Activated naive CD8-positive, alpha-beta T cell treated with anti-CD3 and anti-CD28 coated beads for 36 hours (primary cell): ENCODE data around the gene PLCZ1. TPM values are rescaled to one million over a fixed set of nuclear protein-coding genes. Genes with fewer than 3 reads are reported as not detected.
A peak's percentile ranks its signal among the peaks of the same experiment; 100 is the strongest.
"Not testable (repeated sequence)": the region's sequence is repeated elsewhere in the genome, so short reads cannot be mapped to it uniquely, and the experiment has no call there.

Source experiments
- DNase-seq: peaks from one replicate; pipeline ENCODE4 v3.0.0; 2021
- H3K27ac Mint-ChIP-seq: one replicate; pipeline ENCODE4 v1.8.0; 2022; ENCODE audit warnings: mild to moderate bottlenecking, moderate library complexity, mixed read lengths
- H3K27me3 Mint-ChIP-seq: one replicate; pipeline ENCODE4 v1.8.0; 2022; ENCODE audit warnings: mild to moderate bottlenecking, mixed read lengths
- H3K36me3 Mint-ChIP-seq: one replicate; pipeline ENCODE4 v1.8.0; 2021; ENCODE audit warnings: mild to moderate bottlenecking, mixed read lengths
- H3K4me1 Mint-ChIP-seq: one replicate; pipeline ENCODE4 v1.8.0; 2021; ENCODE audit warnings: mixed read lengths
- H3K4me3 Mint-ChIP-seq: one replicate; pipeline ENCODE4 v1.8.0; 2022; ENCODE audit warnings: mild to moderate bottlenecking, moderate library complexity, mixed read lengths
- H3K9me3 Mint-ChIP-seq: one replicate; pipeline ENCODE4 v1.8.0; 2022; ENCODE audit warnings: mixed read lengths
- total RNA-seq, 2 experiments: library from RNA; stranded (reverse); gene quantifications; one replicate each; pipeline ENCODE4 v1.2.3, GENCODE V29; 2021

PLCZ1 gene
- total RNA-seq, 2 experiments from 2014 or later: not detected

- no peaks in the 10 kb centered on the region for H3K36me3 Mint-ChIP-seq
- DNase-seq: no peak
These were observed 14.1 kb downstream of the PLCZ1 start for GRCh38 chr12:18723752-18724151.

GRCh38 chr12:18721452-18721851 lies 16.4 kb downstream of the PLCZ1 start:
- Mint-ChIP-seq H3K36me3 (no peaks in the 10 kb centered on the region), H3K9me3 (no peaks in the 10 kb centered on the region), H3K4me1 (no peaks in the 10 kb centered on the region), H3K27ac (no peak overlapping the region), H3K27me3 (no peaks in the 10 kb centered on the region), H3K4me3 (no peak overlapping the region)
- no peak for DNase-seq

More at GRCh38 chr12:18723752-18724151, 14.1 kb downstream of the PLCZ1 start:
- no peaks in the 10 kb centered on the region for H3K27me3 Mint-ChIP-seq
- H3K9me3 Mint-ChIP-seq: no peaks in the 10 kb centered on the region
- no peaks in the 10 kb centered on the region for H3K4me1 Mint-ChIP-seq
- H3K4me3 Mint-ChIP-seq: no peak overlapping the region
- H3K27ac Mint-ChIP-seq: no peak overlapping the region

- Mint-ChIP-seq H3K4me3 (no peak overlapping the region), H3K27me3 (no peaks in the 10 kb centered on the region), H3K27ac (no peak overlapping the region), H3K4me1 (no peaks in the 10 kb centered on the region), H3K36me3 (no peaks in the 10 kb centered on the region), H3K9me3 (peaks cover 3% of the 10 kb centered on the region)
- no peak for DNase-seq
These were observed 17.1 kb downstream of the PLCZ1 start for GRCh38 chr12:18720690-18721089.

GRCh38 chr12:18719922-18720510 lies 17.8 kb downstream of the PLCZ1 start:
- H3K27me3 Mint-ChIP-seq: no peaks in the 10 kb centered on the region
- DNase-seq: no peak
- H3K9me3 Mint-ChIP-seq: peaks cover 3% of the 10 kb centered on the region
- H3K27ac Mint-ChIP-seq: no peak overlapping the region
- no peaks in the 10 kb centered on the region for H3K4me1 Mint-ChIP-seq
- no peaks in the 10 kb centered on the region for H3K36me3 Mint-ChIP-seq
- H3K4me3 Mint-ChIP-seq: no peak overlapping the region

GRCh38 chr12:18718462-18718861 lies 19.4 kb downstream of the PLCZ1 start:
- Mint-ChIP-seq H3K4me1 (no peaks in the 10 kb centered on the region), H3K9me3 (peaks cover 3% of the 10 kb centered on the region), H3K4me3 (no peak overlapping the region), H3K36me3 (no peaks in the 10 kb centered on the region), H3K27me3 (no peaks in the 10 kb centered on the region), H3K27ac (no peak overlapping the region)
- DNase-seq: no peak

GRCh38 chr12:18716236-18716635 lies 21.6 kb downstream of the PLCZ1 start:
- no peaks in the 10 kb centered on the region for H3K36me3 Mint-ChIP-seq
- H3K27ac Mint-ChIP-seq: no peak overlapping the region
- peaks cover 3% of the 10 kb centered on the region for H3K9me3 Mint-ChIP-seq
- no peak for DNase-seq
- H3K4me3 Mint-ChIP-seq: no peak overlapping the region
- H3K27me3 Mint-ChIP-seq: no peaks in the 10 kb centered on the region
- H3K4me1 Mint-ChIP-seq: no peaks in the 10 kb centered on the region

GRCh38 chr12:18706798-18707197 lies 31.0 kb downstream of the PLCZ1 start:
- DNase-seq: no peak
- Mint-ChIP-seq H3K4me1 (no peaks in the 10 kb centered on the region), H3K27ac (peak overlapping the region; percentile 10), H3K9me3 (peaks cover 10% of the 10 kb centered on the region), H3K27me3 (no peaks in the 10 kb centered on the region), H3K4me3 (no peak overlapping the region), H3K36me3 (no peaks in the 10 kb centered on the region)

- H3K27me3 Mint-ChIP-seq: no peaks in the 10 kb centered on the region
- H3K27ac Mint-ChIP-seq: no peak overlapping the region
- DNase-seq: no peak
- no peak overlapping the region for H3K4me3 Mint-ChIP-seq
- no peaks in the 10 kb centered on the region for H3K36me3 Mint-ChIP-seq
- peaks cover 10% of the 10 kb centered on the region for H3K9me3 Mint-ChIP-seq
- H3K4me1 Mint-ChIP-seq: no peaks in the 10 kb centered on the region
These were observed 33.9 kb downstream of the PLCZ1 start for GRCh38 chr12:18703911-18704310.

GRCh38 chr12:18703321-18703720 lies 34.5 kb downstream of the PLCZ1 start:
- no peaks in the 10 kb centered on the region for H3K4me1 Mint-ChIP-seq
- H3K27ac Mint-ChIP-seq: no peak overlapping the region
- peaks cover 10% of the 10 kb centered on the region for H3K9me3 Mint-ChIP-seq
- H3K4me3 Mint-ChIP-seq: no peak overlapping the region
- H3K36me3 Mint-ChIP-seq: no peaks in the 10 kb centered on the region
- DNase-seq: no peak
- no peaks in the 10 kb centered on the region for H3K27me3 Mint-ChIP-seq

GRCh38 chr12:18700271-18700670 lies 37.5 kb downstream of the PLCZ1 start:
- Mint-ChIP-seq H3K4me1 (no peaks in the 10 kb centered on the region), H3K27me3 (no peaks in the 10 kb centered on the region), H3K27ac (no peak overlapping the region), H3K9me3 (peaks cover 6% of the 10 kb centered on the region), H3K36me3 (no peaks in the 10 kb centered on the region), H3K4me3 (no peak overlapping the region)
- DNase-seq: no peak

GRCh38 chr12:18696971-18697602 lies 40.7 kb downstream of the PLCZ1 start:
- no peaks in the 10 kb centered on the region for H3K4me1 Mint-ChIP-seq
- no peak overlapping the region for H3K4me3 Mint-ChIP-seq
- DNase-seq: no peak
- no peaks in the 10 kb centered on the region for H3K27me3 Mint-ChIP-seq
- H3K36me3 Mint-ChIP-seq: no peaks in the 10 kb centered on the region
- no peak overlapping the region for H3K27ac Mint-ChIP-seq
- H3K9me3 Mint-ChIP-seq: peaks cover 8% of the 10 kb centered on the region

- H3K27ac Mint-ChIP-seq, H3K4me3 Mint-ChIP-seq, H3K36me3 Mint-ChIP-seq, H3K27me3 Mint-ChIP-seq, H3K9me3 Mint-ChIP-seq, DNase-seq, H3K4me1 Mint-ChIP-seq: not testable (repeated sequence)
These were observed 43.8 kb downstream of the PLCZ1 start for GRCh38 chr12:18693986-18694385.

- Mint-ChIP-seq H3K27ac (no peak overlapping the region), H3K4me1 (no peaks in the 10 kb centered on the region), H3K36me3 (no peaks in the 10 kb centered on the region), H3K27me3 (no peaks in the 10 kb centered on the region), H3K9me3 (peaks cover 7% of the 10 kb centered on the region), H3K4me3 (no peak overlapping the region)
- DNase-seq: no peak
These were observed 47.2 kb downstream of the PLCZ1 start for GRCh38 chr12:18690653-18691052.

- Mint-ChIP-seq H3K36me3 (no peaks in the 10 kb centered on the region), H3K27me3 (no peaks in the 10 kb centered on the region), H3K4me1 (no peaks in the 10 kb centered on the region), H3K4me3 (no peak overlapping the region), H3K27ac (no peak overlapping the region), H3K9me3 (peaks cover 7% of the 10 kb centered on the region)
- DNase-seq: no peak
These were observed 48.0 kb downstream of the PLCZ1 start for GRCh38 chr12:18689771-18690170.

GRCh38 chr12:18684430-18684829 lies 53.4 kb downstream of the PLCZ1 start:
- no peak overlapping the region for H3K27ac Mint-ChIP-seq
- no peak overlapping the region for H3K4me3 Mint-ChIP-seq
- H3K27me3 Mint-ChIP-seq: no peaks in the 10 kb centered on the region
- H3K4me1 Mint-ChIP-seq: no peaks in the 10 kb centered on the region
- DNase-seq: no peak
- no peaks in the 10 kb centered on the region for H3K36me3 Mint-ChIP-seq
- H3K9me3 Mint-ChIP-seq: no peaks in the 10 kb centered on the region

- H3K36me3 Mint-ChIP-seq: no peaks in the 10 kb centered on the region
- no peaks in the 10 kb centered on the region for H3K4me1 Mint-ChIP-seq
- DNase-seq: no peak
- no peaks in the 10 kb centered on the region for H3K27me3 Mint-ChIP-seq
- no peak overlapping the region for H3K4me3 Mint-ChIP-seq
- H3K9me3 Mint-ChIP-seq: no peaks in the 10 kb centered on the region
- no peak overlapping the region for H3K27ac Mint-ChIP-seq
These were observed 54.3 kb downstream of the PLCZ1 start for GRCh38 chr12:18683327-18684013.
